Hepatocyte (in vitro differentiated cells): ENCODE measurements around the gene HERPUD1.

Experiments used
- CTCF ChIP-seq: fragments of 200-600 bp; sonication (generic); IDR thresholded peaks from 2 replicates; pipeline ENCODE4 v1.5.1; 2016; ENCODE audit warnings: antibody characterized with exemption, mild to moderate bottlenecking; ENCODE audit not compliant: poor library complexity
- EZH2phosphoT487 ChIP-seq: fragments of 200-600 bp; sonication (generic); IDR thresholded peaks from one replicate; pipeline ENCODE4 v1.6.1; 2018; ENCODE audit warnings: antibody characterized with exemption, mild to moderate bottlenecking, low read depth, moderate library complexity; ENCODE audit not compliant: unreplicated experiment, severe bottlenecking

DNA sequence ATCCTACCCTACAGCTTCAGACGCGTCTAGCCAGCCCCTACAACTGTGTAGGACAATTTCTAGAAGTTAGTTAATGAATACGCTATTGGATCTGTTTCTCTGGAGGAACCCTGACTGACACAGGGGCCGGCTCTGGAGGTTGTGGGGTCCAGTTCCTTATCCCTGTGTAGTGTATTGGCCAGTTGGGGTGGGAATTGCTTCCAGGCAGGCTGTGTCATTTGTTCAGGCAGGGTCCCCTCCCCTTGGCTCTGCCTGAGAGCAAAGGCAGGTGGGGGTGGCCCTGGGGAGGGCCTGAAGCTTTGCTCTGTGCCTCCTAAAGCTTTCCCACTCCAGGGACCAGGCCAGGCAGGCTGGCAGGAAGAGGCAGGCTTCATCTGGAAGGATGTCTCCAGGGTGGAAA lies 18.1 kb downstream of the HERPUD1 start:
- no peak for TF ChIP-seq CTCF
- no peak for TF ChIP-seq EZH2phosphoT487
